PFSK-1 (cell line): ENCODE results near the gene DNAH10.

Source experiments
- FOXP2 ChIP-seq: optimal IDR thresholded peaks from 2 replicates; pipeline ENCODE3; 2011; ENCODE audit warnings: borderline replicate concordance, control low read depth, inconsistent platforms; ENCODE audit not compliant: insufficient read depth; ENCODE audit errors: extremely low read length, extremely low read depth
- POLR2AphosphoS5 ChIP-seq: IDR thresholded peaks from 2 replicates; pipeline ENCODE4 v1.6.1; 2012; ENCODE audit warnings: low read depth, mild to moderate bottlenecking, control low read depth, low read length, moderate library complexity
- SIN3A ChIP-seq: IDR thresholded peaks from 2 replicates; pipeline ENCODE4 v1.6.1; 2012; ENCODE audit warnings: mild to moderate bottlenecking, low read length, moderate library complexity, borderline replicate concordance; ENCODE audit not compliant: insufficient read depth
- TAF1 ChIP-seq: IDR thresholded peaks from 2 replicates; pipeline ENCODE4 v1.6.1; 2012; ENCODE audit warnings: low read length, control low read depth, borderline replicate concordance; ENCODE audit not compliant: insufficient read depth
- TF ChIP-seq, protein P1 (sequence below), 2 experiments: IDR thresholded peaks; 2 replicates each; pipeline versions ENCODE4 v1.6.1 to v1.8.0; 2011 to 2012; ENCODE audit warnings: low read depth in 2 of 2, low read length in 2 of 2, control low read depth in 1 of 2, inconsistent platforms in 1 of 2, mild to moderate bottlenecking in 1 of 2, moderate library complexity in 1 of 2; ENCODE audit not compliant: insufficient read depth in 1 of 2

Gene DNAH10

DNA sequence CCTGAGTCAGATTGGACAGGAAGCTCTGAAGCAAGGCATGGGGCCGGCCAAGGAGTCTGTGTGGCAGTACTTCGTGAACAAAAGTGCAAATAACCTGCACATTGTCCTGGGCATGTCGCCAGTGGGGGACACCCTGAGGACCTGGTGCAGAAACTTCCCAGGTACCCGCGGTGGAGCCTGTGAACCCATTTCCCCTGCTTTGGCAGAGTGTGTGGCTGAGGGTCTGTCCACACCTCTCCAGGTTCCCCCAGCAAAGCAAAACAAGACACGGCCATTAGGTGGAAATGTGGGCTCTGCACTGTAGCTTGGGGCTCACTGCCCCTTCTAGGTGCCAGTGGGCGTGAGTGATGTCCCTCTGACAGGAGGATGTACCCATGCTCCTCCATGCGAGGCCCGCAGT is 131.2 kb downstream of the DNAH10 start:
- TF ChIP-seq POLR2AphosphoS5, result no peak
- TF ChIP-seq TAF1, result no peak
- TF ChIP-seq FOXP2, result no peak
- TF ChIP-seq, protein P1, sequence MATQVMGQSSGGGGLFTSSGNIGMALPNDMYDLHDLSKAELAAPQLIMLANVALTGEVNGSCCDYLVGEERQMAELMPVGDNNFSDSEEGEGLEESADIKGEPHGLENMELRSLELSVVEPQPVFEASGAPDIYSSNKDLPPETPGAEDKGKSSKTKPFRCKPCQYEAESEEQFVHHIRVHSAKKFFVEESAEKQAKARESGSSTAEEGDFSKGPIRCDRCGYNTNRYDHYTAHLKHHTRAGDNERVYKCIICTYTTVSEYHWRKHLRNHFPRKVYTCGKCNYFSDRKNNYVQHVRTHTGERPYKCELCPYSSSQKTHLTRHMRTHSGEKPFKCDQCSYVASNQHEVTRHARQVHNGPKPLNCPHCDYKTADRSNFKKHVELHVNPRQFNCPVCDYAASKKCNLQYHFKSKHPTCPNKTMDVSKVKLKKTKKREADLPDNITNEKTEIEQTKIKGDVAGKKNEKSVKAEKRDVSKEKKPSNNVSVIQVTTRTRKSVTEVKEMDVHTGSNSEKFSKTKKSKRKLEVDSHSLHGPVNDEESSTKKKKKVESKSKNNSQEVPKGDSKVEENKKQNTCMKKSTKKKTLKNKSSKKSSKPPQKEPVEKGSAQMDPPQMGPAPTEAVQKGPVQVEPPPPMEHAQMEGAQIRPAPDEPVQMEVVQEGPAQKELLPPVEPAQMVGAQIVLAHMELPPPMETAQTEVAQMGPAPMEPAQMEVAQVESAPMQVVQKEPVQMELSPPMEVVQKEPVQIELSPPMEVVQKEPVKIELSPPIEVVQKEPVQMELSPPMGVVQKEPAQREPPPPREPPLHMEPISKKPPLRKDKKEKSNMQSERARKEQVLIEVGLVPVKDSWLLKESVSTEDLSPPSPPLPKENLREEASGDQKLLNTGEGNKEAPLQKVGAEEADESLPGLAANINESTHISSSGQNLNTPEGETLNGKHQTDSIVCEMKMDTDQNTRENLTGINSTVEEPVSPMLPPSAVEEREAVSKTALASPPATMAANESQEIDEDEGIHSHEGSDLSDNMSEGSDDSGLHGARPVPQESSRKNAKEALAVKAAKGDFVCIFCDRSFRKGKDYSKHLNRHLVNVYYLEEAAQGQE (IDR thresholded peaks at IDR 0.05; ENCODE audit: insufficient read depth in 1 of 2, low read depth in 2 of 2, low read length in 2 of 2), result no peak
- TF ChIP-seq SIN3A, result no peak

DNA sequence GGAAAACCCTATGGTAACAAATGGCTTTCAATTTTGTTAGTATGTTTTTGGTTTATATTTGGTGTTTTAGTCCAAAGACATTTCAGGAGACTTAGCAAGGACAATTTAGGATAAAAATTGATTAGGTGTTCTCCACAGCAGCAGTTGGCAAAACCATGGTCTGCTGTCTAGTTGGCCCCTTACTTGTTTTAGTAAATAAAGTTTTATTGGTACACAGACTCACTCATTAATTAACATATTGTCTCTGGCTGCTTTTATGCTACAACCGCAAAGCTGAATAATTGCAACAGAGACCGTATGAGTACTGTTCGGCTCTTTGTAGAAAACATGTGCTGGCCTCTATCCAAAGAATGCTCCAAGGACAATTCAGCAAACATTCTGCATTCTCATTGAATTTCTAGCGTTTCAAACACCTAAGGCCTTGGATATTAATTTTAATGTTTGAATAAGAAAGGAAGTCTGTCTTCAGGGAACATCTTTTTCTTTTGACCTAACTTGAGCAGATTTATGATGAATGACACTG is 132.8 kb downstream of the DNAH10 start:
- TF ChIP-seq SIN3A (no peak), TAF1 (no peak), POLR2AphosphoS5 (no peak), FOXP2 (no peak)
- TF ChIP-seq, protein P1 (IDR thresholded peaks at IDR 0.05; ENCODE audit: insufficient read depth in 1 of 2, low read depth in 2 of 2, low read length in 2 of 2), result no peak

DNA sequence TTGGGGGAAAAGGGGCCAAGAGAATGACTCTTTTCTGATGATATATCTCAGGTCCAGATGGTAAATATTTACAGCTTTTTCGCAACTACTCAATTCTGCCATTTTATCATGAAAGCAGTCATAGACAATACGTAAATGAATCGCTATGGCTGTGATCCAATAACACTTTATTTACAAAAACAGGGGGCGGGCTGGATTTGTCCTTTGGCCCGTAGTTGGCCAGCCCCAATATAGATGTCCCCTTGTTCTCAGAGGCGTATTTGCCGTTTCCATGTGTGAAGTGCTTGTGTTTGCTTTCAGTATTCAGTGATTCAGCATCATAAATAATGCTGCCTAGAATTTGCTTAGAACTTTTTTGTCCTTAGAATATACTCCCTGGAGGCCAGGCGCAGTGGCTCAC is 133.3 kb downstream of the DNAH10 start:
- TF ChIP-seq FOXP2 (no peak), POLR2AphosphoS5 (no peak), SIN3A (no peak)
- TF ChIP-seq, protein P1 (IDR thresholded peaks at IDR 0.05; ENCODE audit: insufficient read depth in 1 of 2, low read depth in 2 of 2, low read length in 2 of 2), result no peak

DNA sequence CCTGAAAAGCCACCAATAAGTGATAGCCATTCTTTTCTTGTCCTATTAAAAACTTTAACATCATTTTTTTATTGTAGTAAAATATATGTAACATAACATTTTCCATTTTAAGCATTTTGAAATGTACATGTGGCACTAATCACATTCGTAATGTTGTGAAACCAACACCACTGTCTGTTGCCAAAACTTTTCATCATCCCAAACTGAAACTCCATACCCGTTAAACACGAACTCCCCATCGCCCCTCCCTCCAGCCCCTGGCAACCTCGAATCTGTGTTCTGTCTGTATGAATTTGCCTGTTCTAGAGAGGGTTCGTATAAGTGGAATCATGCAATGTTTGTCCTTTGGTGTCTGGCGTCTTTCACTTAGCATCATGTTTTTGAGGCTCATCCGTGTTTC is 134.7 kb downstream of the DNAH10 start:
- no peak for TF ChIP-seq SIN3A
- TF ChIP-seq POLR2AphosphoS5, result no peak
- TF ChIP-seq TAF1, result no peak
- TF ChIP-seq, protein P1 (IDR thresholded peaks at IDR 0.05; ENCODE audit: insufficient read depth in 1 of 2, low read depth in 2 of 2, low read length in 2 of 2), result no peak
- no peak for TF ChIP-seq FOXP2

DNA sequence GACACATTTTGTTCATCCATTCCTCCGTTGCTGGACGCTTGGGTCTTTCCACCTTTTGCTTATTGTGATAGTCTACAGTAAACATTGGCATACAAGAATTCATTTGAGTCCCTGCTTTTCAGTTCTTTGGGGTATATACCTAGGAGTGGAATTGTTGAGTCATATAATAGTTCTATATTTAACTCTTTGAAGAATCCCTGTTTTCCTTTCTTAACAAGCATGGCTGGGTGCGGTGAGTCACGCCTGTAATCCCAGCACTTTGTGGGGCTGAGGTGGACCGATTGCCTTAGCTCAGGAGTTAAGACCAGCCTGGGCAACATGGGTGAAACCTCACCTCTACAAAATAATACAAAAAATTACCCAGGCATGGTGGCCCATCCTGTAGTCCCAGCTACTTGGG is 135.1 kb downstream of the DNAH10 start:
- TF ChIP-seq, protein P1 (IDR thresholded peaks at IDR 0.05; ENCODE audit: insufficient read depth in 1 of 2, low read depth in 2 of 2, low read length in 2 of 2), result no peak
- TF ChIP-seq FOXP2 (no peak), TAF1 (no peak), POLR2AphosphoS5 (no peak), SIN3A (no peak)
